WTC11 (cell line): ENCODE data around the gene VPS4A. TPM values are rescaled to one million over a fixed set of nuclear protein-coding genes. Genes with fewer than 3 reads are reported as not detected.

Source experiments
- ATAC-seq: fragments of 200-7000 bp; cut with Tn5 transposase; 2 replicates; pipeline ENCODE4 v1.10.0; 2021; ENCODE audit warnings: mild to moderate bottlenecking, moderate library complexity
- CTCF ChIA-PET: fragments of 300-600 bp; sonication (Branson Sonifier 250); formaldehyde crosslinking; loops from one replicate; lab custom pipeline; 2021; ENCODE audit warnings: antibody characterized with exemption; lab: Charles Lee
- POLR2A ChIA-PET: fragments of 350-600 bp; sonication (Branson Sonifier 250); formaldehyde crosslinking; loops from one replicate; lab custom pipeline; 2021; ENCODE audit warnings: antibody characterized with exemption; lab: Charles Lee
- DNase-seq: peaks from one replicate; pipeline ENCODE4 v3.0.0; 2021; ENCODE audit warnings: low spot score
- H3K27ac Mint-ChIP-seq: 2 replicates; pipeline ENCODE4 v1.8.0; 2021; ENCODE audit warnings: mixed read lengths
- H3K27me3 Mint-ChIP-seq: 2 replicates; pipeline ENCODE4 v1.8.0; 2021; ENCODE audit warnings: low read depth, mild to moderate bottlenecking, moderate library complexity, mixed read lengths
- H3K36me3 Mint-ChIP-seq: 2 replicates; pipeline ENCODE4 v1.8.0; 2021; ENCODE audit warnings: mixed read lengths
- H3K4me1 Mint-ChIP-seq: 2 replicates; pipeline ENCODE4 v1.8.0; 2022; ENCODE audit warnings: mixed read lengths
- H3K4me3 Mint-ChIP-seq: 2 replicates; pipeline ENCODE4 v1.8.0; 2021; ENCODE audit warnings: mild to moderate bottlenecking, moderate library complexity, mixed read lengths
- H3K9me3 Mint-ChIP-seq: 2 replicates; pipeline ENCODE4 v1.8.0; 2021; ENCODE audit warnings: mixed read lengths
- ATF1 ChIP-seq: sonication (generic); formaldehyde crosslinking; IDR thresholded peaks from 2 replicates; pipeline ENCODE4 v1.8.1; 2023; ENCODE audit warnings: mild to moderate bottlenecking, moderate library complexity, missing genetic modification reagents
- GABPB1 ChIP-seq: sonication (generic); formaldehyde crosslinking; IDR thresholded peaks from 2 replicates; pipeline ENCODE4 v1.8.1; 2023; ENCODE audit warnings: mild to moderate bottlenecking, missing genetic modification reagents
- GRHL2 ChIP-seq: fragments of 250-450 bp; sonication (Bioruptor Pico); IDR thresholded peaks from 2 replicates; pipeline ENCODE4 v1.8.0; 2022; ENCODE audit warnings: mild to moderate bottlenecking, moderate library complexity; ENCODE audit not compliant: insufficient replicate concordance, severe bottlenecking
- IRF2 ChIP-seq: sonication (generic); formaldehyde crosslinking; IDR thresholded peaks from 2 replicates; pipeline ENCODE4 v1.8.0; 2022; ENCODE audit warnings: low read depth, missing genetic modification reagents, borderline replicate concordance
- TEAD1 ChIP-seq: sonication (generic); formaldehyde crosslinking; IDR thresholded peaks from 2 replicates; pipeline ENCODE4 v1.8.0; 2022; ENCODE audit warnings: mild to moderate bottlenecking, missing genetic modification reagents
- ZBTB21 ChIP-seq: sonication (generic); formaldehyde crosslinking; IDR thresholded peaks from 2 replicates; pipeline ENCODE4 v1.8.1; 2023; ENCODE audit warnings: mild to moderate bottlenecking, missing genetic modification reagents, borderline replicate concordance
- total RNA-seq: library from RNA; stranded (reverse); gene quantifications from 3 replicates; pipeline ENCODE4 v1.2.3, GENCODE V29; 2021
- TF ChIP-seq, protein P1 (sequence below): sonication (generic); formaldehyde crosslinking; IDR thresholded peaks from 2 replicates; pipeline ENCODE4 v1.8.1; 2023; ENCODE audit warnings: mild to moderate bottlenecking, missing genetic modification reagents, borderline replicate concordance
- TF ChIP-seq, protein P2 (sequence below): fragments of 200-600 bp; IDR thresholded peaks from 2 replicates; pipeline ENCODE4 v1.8.0; 2022; ENCODE audit warnings: antibody characterized with exemption
- TF ChIP-seq, protein P3 (sequence below): sonication (generic); formaldehyde crosslinking; IDR thresholded peaks from 2 replicates; pipeline ENCODE4 v1.8.0; 2022; ENCODE audit warnings: mild to moderate bottlenecking, missing genetic modification reagents
- TF ChIP-seq, protein P4 (sequence below): sonication (generic); formaldehyde crosslinking; IDR thresholded peaks from 2 replicates; pipeline ENCODE4 v1.8.0; 2023; ENCODE audit warnings: missing genetic modification reagents
- TF ChIP-seq, protein P5 (sequence below): sonication (generic); formaldehyde crosslinking; IDR thresholded peaks from 2 replicates; pipeline ENCODE4 v1.8.1; 2023; ENCODE audit warnings: mild to moderate bottlenecking, missing genetic modification reagents
- TF ChIP-seq, protein P6 (sequence below): sonication (generic); formaldehyde crosslinking; IDR thresholded peaks from 2 replicates; pipeline ENCODE4 v1.8.0; 2022; ENCODE audit warnings: mild to moderate bottlenecking, missing genetic modification reagents
- TF ChIP-seq, protein P7 (sequence below): sonication (generic); formaldehyde crosslinking; conservative IDR thresholded peaks from 2 replicates; pipeline ENCODE4 v1.8.1; 2023; ENCODE audit warnings: mild to moderate bottlenecking, low read depth, missing genetic modification reagents, moderate library complexity
- TF ChIP-seq, protein P8 (sequence below): sonication (generic); formaldehyde crosslinking; IDR thresholded peaks from 2 replicates; pipeline ENCODE4 v1.8.1; 2022; ENCODE audit warnings: low read depth, missing genetic modification reagents, borderline replicate concordance
- TF ChIP-seq, protein P9 (sequence below): sonication (generic); formaldehyde crosslinking; IDR thresholded peaks from 2 replicates; pipeline ENCODE4 v1.8.0; 2022; ENCODE audit warnings: mild to moderate bottlenecking, missing genetic modification reagents
- TF ChIP-seq, protein P10 (sequence below): sonication (generic); formaldehyde crosslinking; IDR thresholded peaks from 2 replicates; pipeline ENCODE4 v1.8.1; 2023; ENCODE audit warnings: mild to moderate bottlenecking, moderate library complexity, missing genetic modification reagents

Gene VPS4A
- total RNA-seq, 1 experiment from 2014 or later: 28.3 TPM

DNA sequence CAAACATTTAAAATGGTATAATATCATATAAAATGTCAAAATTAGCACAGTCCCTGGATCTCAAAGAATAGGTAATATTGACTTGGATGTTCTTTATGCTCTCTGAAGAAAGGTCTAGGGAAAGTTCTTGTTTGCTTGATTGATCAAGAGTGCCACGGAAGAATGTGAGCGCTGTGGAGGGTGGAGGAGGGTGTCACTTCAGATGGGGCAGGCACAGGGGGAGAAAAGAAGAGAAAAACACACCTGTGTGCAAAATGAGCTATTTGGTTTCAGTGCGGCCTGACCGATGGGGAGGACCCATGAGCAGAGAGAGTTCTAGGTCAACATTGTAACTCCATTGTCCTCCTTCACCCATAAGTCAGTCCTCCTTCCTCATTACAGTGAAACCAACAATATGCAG lies 8.8 kb upstream of the VPS4A start:
- no peak overlapping the region for H3K4me3 Mint-ChIP-seq
- H3K36me3 Mint-ChIP-seq: peaks cover 14% of the 10 kb centered on the region
- no peak overlapping the region for H3K27ac Mint-ChIP-seq
- H3K4me1 Mint-ChIP-seq: no peaks in the 10 kb centered on the region
- ATAC-seq (no peak), DNase-seq (no peak)
- ChIA-PET CTCF (interaction anchor here (1.4 kb wide), 1 partner anchor 455 kb away, joined by 3 read pairs; no protein-coding TSS in a partner anchor), POLR2A (interaction anchor here (0.6 kb wide), 1 partner anchor 22 kb away, joined by 3 read pairs; no protein-coding TSS in a partner anchor)
- TF ChIP-seq ZBTB21: no peak
- TF ChIP-seq, protein P1, sequence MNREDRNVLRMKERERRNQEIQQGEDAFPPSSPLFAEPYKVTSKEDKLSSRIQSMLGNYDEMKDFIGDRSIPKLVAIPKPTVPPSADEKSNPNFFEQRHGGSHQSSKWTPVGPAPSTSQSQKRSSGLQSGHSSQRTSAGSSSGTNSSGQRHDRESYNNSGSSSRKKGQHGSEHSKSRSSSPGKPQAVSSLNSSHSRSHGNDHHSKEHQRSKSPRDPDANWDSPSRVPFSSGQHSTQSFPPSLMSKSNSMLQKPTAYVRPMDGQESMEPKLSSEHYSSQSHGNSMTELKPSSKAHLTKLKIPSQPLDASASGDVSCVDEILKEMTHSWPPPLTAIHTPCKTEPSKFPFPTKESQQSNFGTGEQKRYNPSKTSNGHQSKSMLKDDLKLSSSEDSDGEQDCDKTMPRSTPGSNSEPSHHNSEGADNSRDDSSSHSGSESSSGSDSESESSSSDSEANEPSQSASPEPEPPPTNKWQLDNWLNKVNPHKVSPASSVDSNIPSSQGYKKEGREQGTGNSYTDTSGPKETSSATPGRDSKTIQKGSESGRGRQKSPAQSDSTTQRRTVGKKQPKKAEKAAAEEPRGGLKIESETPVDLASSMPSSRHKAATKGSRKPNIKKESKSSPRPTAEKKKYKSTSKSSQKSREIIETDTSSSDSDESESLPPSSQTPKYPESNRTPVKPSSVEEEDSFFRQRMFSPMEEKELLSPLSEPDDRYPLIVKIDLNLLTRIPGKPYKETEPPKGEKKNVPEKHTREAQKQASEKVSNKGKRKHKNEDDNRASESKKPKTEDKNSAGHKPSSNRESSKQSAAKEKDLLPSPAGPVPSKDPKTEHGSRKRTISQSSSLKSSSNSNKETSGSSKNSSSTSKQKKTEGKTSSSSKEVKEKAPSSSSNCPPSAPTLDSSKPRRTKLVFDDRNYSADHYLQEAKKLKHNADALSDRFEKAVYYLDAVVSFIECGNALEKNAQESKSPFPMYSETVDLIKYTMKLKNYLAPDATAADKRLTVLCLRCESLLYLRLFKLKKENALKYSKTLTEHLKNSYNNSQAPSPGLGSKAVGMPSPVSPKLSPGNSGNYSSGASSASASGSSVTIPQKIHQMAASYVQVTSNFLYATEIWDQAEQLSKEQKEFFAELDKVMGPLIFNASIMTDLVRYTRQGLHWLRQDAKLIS (CRISPR knock-in tag): no peak
- TF ChIP-seq ATF1 (CRISPR knock-in tag): no peak
- TF ChIP-seq, protein P2, sequence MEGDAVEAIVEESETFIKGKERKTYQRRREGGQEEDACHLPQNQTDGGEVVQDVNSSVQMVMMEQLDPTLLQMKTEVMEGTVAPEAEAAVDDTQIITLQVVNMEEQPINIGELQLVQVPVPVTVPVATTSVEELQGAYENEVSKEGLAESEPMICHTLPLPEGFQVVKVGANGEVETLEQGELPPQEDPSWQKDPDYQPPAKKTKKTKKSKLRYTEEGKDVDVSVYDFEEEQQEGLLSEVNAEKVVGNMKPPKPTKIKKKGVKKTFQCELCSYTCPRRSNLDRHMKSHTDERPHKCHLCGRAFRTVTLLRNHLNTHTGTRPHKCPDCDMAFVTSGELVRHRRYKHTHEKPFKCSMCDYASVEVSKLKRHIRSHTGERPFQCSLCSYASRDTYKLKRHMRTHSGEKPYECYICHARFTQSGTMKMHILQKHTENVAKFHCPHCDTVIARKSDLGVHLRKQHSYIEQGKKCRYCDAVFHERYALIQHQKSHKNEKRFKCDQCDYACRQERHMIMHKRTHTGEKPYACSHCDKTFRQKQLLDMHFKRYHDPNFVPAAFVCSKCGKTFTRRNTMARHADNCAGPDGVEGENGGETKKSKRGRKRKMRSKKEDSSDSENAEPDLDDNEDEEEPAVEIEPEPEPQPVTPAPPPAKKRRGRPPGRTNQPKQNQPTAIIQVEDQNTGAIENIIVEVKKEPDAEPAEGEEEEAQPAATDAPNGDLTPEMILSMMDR: no peak
- TF ChIP-seq IRF2 (CRISPR knock-in tag): no peak
- TF ChIP-seq, protein P3, sequence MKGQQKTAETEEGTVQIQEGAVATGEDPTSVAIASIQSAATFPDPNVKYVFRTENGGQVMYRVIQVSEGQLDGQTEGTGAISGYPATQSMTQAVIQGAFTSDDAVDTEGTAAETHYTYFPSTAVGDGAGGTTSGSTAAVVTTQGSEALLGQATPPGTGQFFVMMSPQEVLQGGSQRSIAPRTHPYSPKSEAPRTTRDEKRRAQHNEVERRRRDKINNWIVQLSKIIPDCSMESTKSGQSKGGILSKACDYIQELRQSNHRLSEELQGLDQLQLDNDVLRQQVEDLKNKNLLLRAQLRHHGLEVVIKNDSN (CRISPR knock-in tag): no peak
- TF ChIP-seq, protein P4, sequence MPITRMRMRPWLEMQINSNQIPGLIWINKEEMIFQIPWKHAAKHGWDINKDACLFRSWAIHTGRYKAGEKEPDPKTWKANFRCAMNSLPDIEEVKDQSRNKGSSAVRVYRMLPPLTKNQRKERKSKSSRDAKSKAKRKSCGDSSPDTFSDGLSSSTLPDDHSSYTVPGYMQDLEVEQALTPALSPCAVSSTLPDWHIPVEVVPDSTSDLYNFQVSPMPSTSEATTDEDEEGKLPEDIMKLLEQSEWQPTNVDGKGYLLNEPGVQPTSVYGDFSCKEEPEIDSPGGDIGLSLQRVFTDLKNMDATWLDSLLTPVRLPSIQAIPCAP (CRISPR knock-in tag): no peak
- TF ChIP-seq GABPB1: no peak
- H3K27me3 Mint-ChIP-seq: no peaks in the 10 kb centered on the region
- H3K9me3 Mint-ChIP-seq: no peaks in the 10 kb centered on the region

DNA sequence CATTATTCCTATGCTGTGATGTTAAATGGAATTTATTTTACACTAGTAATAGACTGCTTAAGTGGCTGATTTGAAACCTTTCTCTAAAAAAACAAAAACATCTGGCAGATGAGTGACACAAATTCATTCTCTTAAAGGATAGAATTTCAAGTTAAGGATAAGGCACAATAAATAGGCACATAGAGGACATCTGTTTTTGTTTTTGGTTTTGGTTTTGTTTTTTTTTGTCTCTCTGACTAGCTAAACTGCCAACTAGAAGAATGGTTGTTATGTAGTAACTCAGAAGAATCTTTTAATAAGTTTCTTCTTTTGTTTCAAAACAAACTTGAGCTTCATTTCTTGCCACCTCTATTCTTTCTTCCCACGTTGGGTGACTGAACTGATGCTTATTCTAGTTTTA lies 5.1 kb upstream of the VPS4A start:
- peaks cover 2% of the 10 kb centered on the region; the same call in 1 of the 2 replicates for H3K36me3 Mint-ChIP-seq
- DNase-seq: no peak
- ChIA-PET POLR2A (no interaction called here), CTCF (no interaction called here)
- no peaks in the 10 kb centered on the region for H3K27me3 Mint-ChIP-seq
- H3K4me3 Mint-ChIP-seq: no peak overlapping the region
- no peak overlapping the region; the same call in 1 of the 2 replicates for H3K27ac Mint-ChIP-seq
- H3K9me3 Mint-ChIP-seq: no peaks in the 10 kb centered on the region
- peaks cover 3% of the 10 kb centered on the region; the same call in 1 of the 2 replicates for H3K4me1 Mint-ChIP-seq
- ATAC-seq: no peak
- no peak for TF ChIP-seq GRHL2 (CRISPR knock-in tag)
- TF ChIP-seq, protein P5, sequence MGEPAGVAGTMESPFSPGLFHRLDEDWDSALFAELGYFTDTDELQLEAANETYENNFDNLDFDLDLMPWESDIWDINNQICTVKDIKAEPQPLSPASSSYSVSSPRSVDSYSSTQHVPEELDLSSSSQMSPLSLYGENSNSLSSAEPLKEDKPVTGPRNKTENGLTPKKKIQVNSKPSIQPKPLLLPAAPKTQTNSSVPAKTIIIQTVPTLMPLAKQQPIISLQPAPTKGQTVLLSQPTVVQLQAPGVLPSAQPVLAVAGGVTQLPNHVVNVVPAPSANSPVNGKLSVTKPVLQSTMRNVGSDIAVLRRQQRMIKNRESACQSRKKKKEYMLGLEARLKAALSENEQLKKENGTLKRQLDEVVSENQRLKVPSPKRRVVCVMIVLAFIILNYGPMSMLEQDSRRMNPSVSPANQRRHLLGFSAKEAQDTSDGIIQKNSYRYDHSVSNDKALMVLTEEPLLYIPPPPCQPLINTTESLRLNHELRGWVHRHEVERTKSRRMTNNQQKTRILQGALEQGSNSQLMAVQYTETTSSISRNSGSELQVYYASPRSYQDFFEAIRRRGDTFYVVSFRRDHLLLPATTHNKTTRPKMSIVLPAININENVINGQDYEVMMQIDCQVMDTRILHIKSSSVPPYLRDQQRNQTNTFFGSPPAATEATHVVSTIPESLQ: no peak
- TF ChIP-seq, protein P6, sequence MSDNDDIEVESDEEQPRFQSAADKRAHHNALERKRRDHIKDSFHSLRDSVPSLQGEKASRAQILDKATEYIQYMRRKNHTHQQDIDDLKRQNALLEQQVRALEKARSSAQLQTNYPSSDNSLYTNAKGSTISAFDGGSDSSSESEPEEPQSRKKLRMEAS (CRISPR knock-in tag): no peak
- TF ChIP-seq, protein P7, sequence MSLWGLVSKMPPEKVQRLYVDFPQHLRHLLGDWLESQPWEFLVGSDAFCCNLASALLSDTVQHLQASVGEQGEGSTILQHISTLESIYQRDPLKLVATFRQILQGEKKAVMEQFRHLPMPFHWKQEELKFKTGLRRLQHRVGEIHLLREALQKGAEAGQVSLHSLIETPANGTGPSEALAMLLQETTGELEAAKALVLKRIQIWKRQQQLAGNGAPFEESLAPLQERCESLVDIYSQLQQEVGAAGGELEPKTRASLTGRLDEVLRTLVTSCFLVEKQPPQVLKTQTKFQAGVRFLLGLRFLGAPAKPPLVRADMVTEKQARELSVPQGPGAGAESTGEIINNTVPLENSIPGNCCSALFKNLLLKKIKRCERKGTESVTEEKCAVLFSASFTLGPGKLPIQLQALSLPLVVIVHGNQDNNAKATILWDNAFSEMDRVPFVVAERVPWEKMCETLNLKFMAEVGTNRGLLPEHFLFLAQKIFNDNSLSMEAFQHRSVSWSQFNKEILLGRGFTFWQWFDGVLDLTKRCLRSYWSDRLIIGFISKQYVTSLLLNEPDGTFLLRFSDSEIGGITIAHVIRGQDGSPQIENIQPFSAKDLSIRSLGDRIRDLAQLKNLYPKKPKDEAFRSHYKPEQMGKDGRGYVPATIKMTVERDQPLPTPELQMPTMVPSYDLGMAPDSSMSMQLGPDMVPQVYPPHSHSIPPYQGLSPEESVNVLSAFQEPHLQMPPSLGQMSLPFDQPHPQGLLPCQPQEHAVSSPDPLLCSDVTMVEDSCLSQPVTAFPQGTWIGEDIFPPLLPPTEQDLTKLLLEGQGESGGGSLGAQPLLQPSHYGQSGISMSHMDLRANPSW (CRISPR knock-in tag): no peak
- TF ChIP-seq TEAD1 (CRISPR knock-in tag): no peak
- TF ChIP-seq, protein P8, sequence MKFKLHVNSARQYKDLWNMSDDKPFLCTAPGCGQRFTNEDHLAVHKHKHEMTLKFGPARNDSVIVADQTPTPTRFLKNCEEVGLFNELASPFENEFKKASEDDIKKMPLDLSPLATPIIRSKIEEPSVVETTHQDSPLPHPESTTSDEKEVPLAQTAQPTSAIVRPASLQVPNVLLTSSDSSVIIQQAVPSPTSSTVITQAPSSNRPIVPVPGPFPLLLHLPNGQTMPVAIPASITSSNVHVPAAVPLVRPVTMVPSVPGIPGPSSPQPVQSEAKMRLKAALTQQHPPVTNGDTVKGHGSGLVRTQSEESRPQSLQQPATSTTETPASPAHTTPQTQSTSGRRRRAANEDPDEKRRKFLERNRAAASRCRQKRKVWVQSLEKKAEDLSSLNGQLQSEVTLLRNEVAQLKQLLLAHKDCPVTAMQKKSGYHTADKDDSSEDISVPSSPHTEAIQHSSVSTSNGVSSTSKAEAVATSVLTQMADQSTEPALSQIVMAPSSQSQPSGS (CRISPR knock-in tag): no peak
- TF ChIP-seq, protein P9, sequence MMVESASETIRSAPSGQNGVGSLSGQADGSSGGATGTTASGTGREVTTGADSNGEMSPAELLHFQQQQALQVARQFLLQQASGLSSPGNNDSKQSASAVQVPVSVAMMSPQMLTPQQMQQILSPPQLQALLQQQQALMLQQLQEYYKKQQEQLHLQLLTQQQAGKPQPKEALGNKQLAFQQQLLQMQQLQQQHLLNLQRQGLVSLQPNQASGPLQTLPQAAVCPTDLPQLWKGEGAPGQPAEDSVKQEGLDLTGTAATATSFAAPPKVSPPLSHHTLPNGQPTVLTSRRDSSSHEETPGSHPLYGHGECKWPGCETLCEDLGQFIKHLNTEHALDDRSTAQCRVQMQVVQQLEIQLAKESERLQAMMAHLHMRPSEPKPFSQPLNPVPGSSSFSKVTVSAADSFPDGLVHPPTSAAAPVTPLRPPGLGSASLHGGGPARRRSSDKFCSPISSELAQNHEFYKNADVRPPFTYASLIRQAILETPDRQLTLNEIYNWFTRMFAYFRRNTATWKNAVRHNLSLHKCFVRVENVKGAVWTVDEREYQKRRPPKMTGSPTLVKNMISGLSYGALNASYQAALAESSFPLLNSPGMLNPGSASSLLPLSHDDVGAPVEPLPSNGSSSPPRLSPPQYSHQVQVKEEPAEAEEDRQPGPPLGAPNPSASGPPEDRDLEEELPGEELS (CRISPR knock-in tag): no peak
- TF ChIP-seq, protein P10, sequence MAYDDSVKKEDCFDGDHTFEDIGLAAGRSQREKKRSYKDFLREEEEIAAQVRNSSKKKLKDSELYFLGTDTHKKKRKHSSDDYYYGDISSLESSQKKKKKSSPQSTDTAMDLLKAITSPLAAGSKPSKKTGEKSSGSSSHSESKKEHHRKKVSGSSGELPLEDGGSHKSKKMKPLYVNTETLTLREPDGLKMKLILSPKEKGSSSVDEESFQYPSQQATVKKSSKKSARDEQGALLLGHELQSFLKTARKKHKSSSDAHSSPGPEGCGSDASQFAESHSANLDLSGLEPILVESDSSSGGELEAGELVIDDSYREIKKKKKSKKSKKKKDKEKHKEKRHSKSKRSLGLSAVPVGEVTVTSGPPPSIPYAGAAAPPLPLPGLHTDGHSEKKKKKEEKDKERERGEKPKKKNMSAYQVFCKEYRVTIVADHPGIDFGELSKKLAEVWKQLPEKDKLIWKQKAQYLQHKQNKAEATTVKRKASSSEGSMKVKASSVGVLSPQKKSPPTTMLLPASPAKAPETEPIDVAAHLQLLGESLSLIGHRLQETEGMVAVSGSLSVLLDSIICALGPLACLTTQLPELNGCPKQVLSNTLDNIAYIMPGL (CRISPR knock-in tag): no peak
